Activated T-helper 17 cell treated with anti-CD3 and anti-CD28 coated beads, Interleukin-2, amount 50 U/mL, for 72 hours (primary cell): ENCODE results near the gene CFLAR. TPM values are rescaled to one million over a fixed set of nuclear protein-coding genes. Genes with fewer than 3 reads are reported as not detected.
A peak's percentile ranks its signal among the peaks of the same experiment; 100 is the strongest.

Source experiments
- ATAC-seq: fragments of 150-1000 bp; cut with Tn5 transposase; replicated peaks from 2 replicates; pipeline ENCODE4 v1.10.0; 2021; ENCODE audit warnings: mild to moderate bottlenecking, moderate library complexity
- H3K27ac Mint-ChIP-seq: one replicate; pipeline ENCODE4 v1.8.0; 2022; ENCODE audit warnings: mixed read lengths
- H3K27me3 Mint-ChIP-seq: one replicate; pipeline ENCODE4 v1.8.0; 2022; ENCODE audit warnings: mixed read lengths
- H3K36me3 Mint-ChIP-seq: one replicate; pipeline ENCODE4 v1.8.0; 2022; ENCODE audit warnings: low read depth, mild to moderate bottlenecking, mixed read lengths
- H3K4me1 Mint-ChIP-seq: one replicate; pipeline ENCODE4 v1.8.0; 2022; ENCODE audit warnings: mixed read lengths
- H3K4me3 Mint-ChIP-seq: one replicate; pipeline ENCODE4 v1.8.0; 2022; ENCODE audit warnings: mild to moderate bottlenecking, mixed read lengths
- H3K9me3 Mint-ChIP-seq: one replicate; pipeline ENCODE4 v1.8.0; 2022; ENCODE audit warnings: mixed read lengths
- total RNA-seq, 2 donors: library from RNA; stranded (reverse); gene quantifications; one replicate each; pipeline ENCODE4 v1.2.3, GENCODE V29; 2022

CFLAR gene
- total RNA-seq, 2 donors from 2014 or later: 224 to 559 TPM

DNA sequence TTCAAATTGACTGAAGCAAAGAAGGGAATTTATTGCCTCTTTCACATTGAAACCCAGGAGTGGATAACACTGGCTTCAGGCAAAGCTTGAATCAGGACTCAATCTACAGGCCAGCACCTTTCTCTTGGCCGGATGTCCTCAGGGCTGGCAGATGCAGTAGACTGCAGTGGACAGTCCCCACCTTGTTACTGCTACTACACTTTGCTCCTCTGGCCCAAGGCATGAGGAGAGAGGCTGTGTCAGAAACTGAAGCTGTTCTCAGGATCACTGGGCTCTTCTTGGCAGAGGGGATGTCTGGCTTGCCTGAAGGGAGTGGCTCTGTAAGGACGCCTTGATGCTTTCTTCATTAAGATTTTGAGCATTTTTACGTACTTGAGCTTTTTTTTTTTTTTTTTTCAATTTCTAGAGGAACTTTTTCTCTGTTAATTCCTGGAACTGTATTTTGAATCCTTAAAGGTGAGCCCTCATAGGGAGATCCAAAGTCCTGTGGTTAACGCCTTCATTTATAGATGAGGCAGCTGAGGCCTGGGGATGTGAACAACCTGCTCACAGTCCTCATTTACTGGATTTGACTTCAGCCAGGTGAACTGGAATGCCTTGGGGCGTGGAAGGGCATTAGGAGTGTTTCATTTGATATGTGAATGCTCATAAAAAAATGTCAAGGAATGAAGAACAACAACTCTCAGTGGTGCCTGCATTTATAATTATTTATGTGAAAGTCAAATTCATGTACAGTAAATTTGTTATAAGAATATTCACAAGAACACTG lies 103.5 kb downstream of the CFLAR start:
- no peaks in the 10 kb centered on the region for H3K9me3 Mint-ChIP-seq
- H3K4me3 Mint-ChIP-seq: peak overlapping the region; percentile 16
- H3K27ac Mint-ChIP-seq: peak overlapping the region; percentile 73
- H3K36me3 Mint-ChIP-seq: peaks cover 31% of the 10 kb centered on the region
- peaks cover 27% of the 10 kb centered on the region for H3K4me1 Mint-ChIP-seq
- ATAC-seq: no peak
- no peaks in the 10 kb centered on the region for H3K27me3 Mint-ChIP-seq

DNA sequence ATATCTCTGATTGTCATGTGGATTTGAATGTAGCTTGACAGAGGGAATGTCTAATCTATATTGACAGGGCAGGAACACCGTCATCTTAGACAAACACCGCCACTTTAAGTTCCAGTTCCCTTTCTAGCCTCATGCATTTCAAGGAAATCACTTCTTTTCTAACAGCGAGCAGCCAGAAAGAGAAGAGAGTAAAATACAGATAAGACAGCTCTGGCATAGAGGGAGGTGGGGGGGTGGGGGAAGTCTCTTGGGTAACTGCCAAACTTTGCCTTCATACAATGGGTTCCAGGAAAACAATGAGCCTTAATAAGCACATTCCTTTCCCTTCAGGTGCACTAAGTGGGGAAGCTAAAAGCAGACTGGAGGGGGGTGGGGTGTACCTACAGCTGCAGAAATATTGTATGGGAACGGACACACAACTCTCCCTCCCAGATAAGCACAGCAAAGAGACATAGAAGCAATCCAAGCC lies 104.2 kb downstream of the CFLAR start:
- Mint-ChIP-seq H3K4me1 (peaks cover 30% of the 10 kb centered on the region), H3K27ac (peak overlapping the region; percentile 73), H3K4me3 (peak overlapping the region; percentile 16), H3K27me3 (no peaks in the 10 kb centered on the region), H3K36me3 (peaks cover 31% of the 10 kb centered on the region), H3K9me3 (no peaks in the 10 kb centered on the region)
- ATAC-seq: no peak

DNA sequence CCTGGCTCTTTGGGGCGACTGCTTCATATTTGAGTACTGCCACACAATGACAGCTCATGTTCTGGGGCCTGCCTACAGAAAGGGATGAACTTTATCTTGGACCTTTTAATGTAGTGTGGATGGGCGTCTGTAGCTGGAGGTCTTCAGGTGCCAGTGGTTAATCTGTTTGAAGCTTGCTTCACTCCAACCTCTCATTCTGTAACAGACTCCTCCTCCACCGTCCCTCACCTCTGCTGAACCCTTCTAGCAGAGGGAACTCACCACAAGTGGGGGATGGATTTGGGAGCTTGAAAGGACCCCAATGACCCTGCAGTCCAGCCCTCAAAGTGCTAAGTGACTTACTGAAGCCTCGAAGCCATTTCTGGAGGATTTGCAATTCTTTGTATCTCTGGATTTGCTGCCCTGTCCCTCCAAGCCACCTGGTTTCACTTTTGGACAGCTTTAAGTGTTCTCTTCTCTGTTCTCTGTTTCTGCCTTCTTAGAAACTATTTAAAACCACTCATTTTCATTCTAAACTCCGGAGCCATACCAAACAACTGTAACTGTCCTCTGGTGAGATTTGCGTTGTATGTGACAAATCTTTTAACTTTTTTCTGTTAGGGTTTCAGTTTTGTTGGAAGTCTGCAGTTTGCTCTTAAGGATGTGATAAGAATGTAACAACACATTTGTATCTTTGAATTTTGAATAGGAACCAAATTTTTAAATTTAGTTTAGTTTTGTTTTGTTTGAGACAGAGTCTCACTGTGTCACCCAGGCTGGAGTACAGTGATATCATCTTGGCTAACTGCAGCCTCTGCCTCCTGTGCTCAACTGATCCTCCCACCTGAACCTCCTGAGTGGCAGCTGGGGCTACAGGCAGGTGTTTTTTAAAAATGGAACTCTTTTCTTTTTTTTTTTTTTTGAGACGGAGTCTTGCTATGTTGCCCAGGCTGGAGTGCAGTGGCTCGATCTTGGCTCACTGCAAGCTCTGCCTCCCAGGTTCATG lies 107.4 kb downstream of the CFLAR start:
- H3K27me3 Mint-ChIP-seq: no peaks in the 10 kb centered on the region
- peak; percentile 53 for ATAC-seq
- H3K4me1 Mint-ChIP-seq: peaks cover 16% of the 10 kb centered on the region
- peak overlapping the region; percentile 49 for H3K4me3 Mint-ChIP-seq
- H3K36me3 Mint-ChIP-seq: peaks cover 12% of the 10 kb centered on the region
- H3K27ac Mint-ChIP-seq: peak overlapping the region; percentile 79
- no peaks in the 10 kb centered on the region for H3K9me3 Mint-ChIP-seq

Other genes with a start within 250 kb of the CFLAR start
- gene PPIL3, start 227.1 kb upstream of the CFLAR start, total RNA-seq: 100 to 1,000 TPM in 1 of 2 donors, 10 to 100 TPM in 1; 41.9 to 146 TPM
- gene NIF3L1, start 226.8 kb upstream of the CFLAR start, total RNA-seq: 10 to 100 TPM; 16.9 to 26.0 TPM
- 10 to 100 TPM; 58.4 to 59.3 TPM for gene ORC2, start 152.5 kb upstream of the CFLAR start, total RNA-seq
- gene HYCC2, start 44.5 kb upstream of the CFLAR start, total RNA-seq: 10 to 100 TPM; 23.8 to 24.5 TPM
- gene NDUFB3, start 44.2 kb upstream of the CFLAR start, total RNA-seq: 10 to 100 TPM; 68.7 to 99.3 TPM
- 10 to 100 TPM; 10.8 to 22.7 TPM for gene CASP10, start 67.0 kb downstream of the CFLAR start, total RNA-seq
- gene CASP8, start 144.4 kb downstream of the CFLAR start, total RNA-seq: 100 to 1,000 TPM; 119 to 128 TPM
- 1 to 10 TPM; 1.1 to 2.1 TPM for gene FLACC1, start 241.2 kb downstream of the CFLAR start, total RNA-seq